Smooth muscle cell (in vitro differentiated cells): Measurements from ENCODE around the gene ARHGAP33. TPM values are rescaled to one million over a fixed set of nuclear protein-coding genes. Genes with fewer than 3 reads are reported as not detected.
"Not testable (repeated sequence)": the region's sequence is repeated elsewhere in the genome, so short reads cannot be mapped to it uniquely, and the experiment has no call there.

ENCODE experiments used
- DNase-seq: peaks from one replicate; lab custom pipeline; 2025; ENCODE audit not compliant: unreplicated experiment; lab: John Stamatoyannopoulos, UW
- H2AFZ ChIP-seq: fragments of 200-600 bp; sonication (generic); 2 replicates; pipeline ENCODE4 v1.6.0; 2016; ENCODE audit warnings: antibody characterized with exemption, low read depth, mild to moderate bottlenecking
- H3F3A ChIP-seq: fragments of 200-600 bp; sonication (generic); 2 replicates; pipeline ENCODE4 v1.6.0; 2017; ENCODE audit warnings: antibody characterized with exemption, low read depth
- H3K27ac ChIP-seq: fragments of 200-600 bp; sonication (generic); 2 replicates; pipeline ENCODE4 v1.5.1; 2016; ENCODE audit warnings: low read depth, mild to moderate bottlenecking
- H3K27me3 ChIP-seq: fragments of 200-600 bp; sonication (generic); 2 replicates; pipeline ENCODE4 v1.6.1; 2016; ENCODE audit warnings: low read depth, mild to moderate bottlenecking
- H3K36me3 ChIP-seq: fragments of 200-600 bp; sonication (generic); 2 replicates; pipeline ENCODE4 v1.5.1; 2016; ENCODE audit warnings: low read depth
- H3K4me1 ChIP-seq: fragments of 200-600 bp; sonication (generic); 2 replicates; pipeline ENCODE4 v1.5.1; 2016; ENCODE audit warnings: low read depth
- H3K4me2 ChIP-seq: fragments of 200-600 bp; sonication (generic); 2 replicates; pipeline ENCODE4 v1.6.0; 2016; ENCODE audit warnings: mild to moderate bottlenecking
- H3K4me3 ChIP-seq: fragments of 200-600 bp; sonication (generic); 2 replicates; pipeline ENCODE4 v1.5.1; 2016; ENCODE audit warnings: mild to moderate bottlenecking
- H3K79me2 ChIP-seq: fragments of 200-600 bp; sonication (generic); 2 replicates; pipeline ENCODE4 v1.6.0; 2016; ENCODE audit warnings: low read depth, mild to moderate bottlenecking
- H3K9ac ChIP-seq: fragments of 200-600 bp; sonication (generic); 2 replicates; pipeline ENCODE4 v1.6.0; 2016; ENCODE audit warnings: low read depth
- H3K9me3 ChIP-seq: fragments of 200-600 bp; sonication (generic); replicated peaks from 2 replicates; pipeline ENCODE4 v1.5.1; 2016; ENCODE audit warnings: low read depth
- H4K20me1 ChIP-seq: fragments of 200-600 bp; sonication (generic); 2 replicates; pipeline ENCODE4 v1.6.0; 2016; ENCODE audit warnings: low read depth
- CTCF ChIP-seq: fragments of 200-600 bp; sonication (generic); IDR thresholded peaks from 2 replicates; pipeline ENCODE4 v1.5.1; 2017; ENCODE audit warnings: borderline replicate concordance, mild to moderate bottlenecking, antibody characterized with exemption; ENCODE audit not compliant: insufficient read depth, poor library complexity, severe bottlenecking
- WGBS: methylation state at CpG from one replicate; pipeline ENCODE4 v1.1.7; 2016; ENCODE audit warnings: low lambda C conversion rate; 5-methylcytosine and 5-hydroxymethylcytosine counted together
- polyA plus RNA-seq: library from polyadenylated mRNA; unstranded; fragments of >200 nt; fragmentation: Nextera tagmentation; extraction: Ambion mirVana; gene quantifications from 2 replicates; pipeline ENCODE4 v1.2.1, GENCODE V29; 2016
- total RNA-seq: library from RNA; depleted of rRNA; stranded (reverse); fragments of >200 nt; gene quantifications from 2 replicates; pipeline ENCODE4 v1.2.3, GENCODE V29; 2014

ARHGAP33 gene
- total and polyA plus RNA-seq, 2 experiments from 2014 or later = 5.3 to 5.7 TPM

DNA sequence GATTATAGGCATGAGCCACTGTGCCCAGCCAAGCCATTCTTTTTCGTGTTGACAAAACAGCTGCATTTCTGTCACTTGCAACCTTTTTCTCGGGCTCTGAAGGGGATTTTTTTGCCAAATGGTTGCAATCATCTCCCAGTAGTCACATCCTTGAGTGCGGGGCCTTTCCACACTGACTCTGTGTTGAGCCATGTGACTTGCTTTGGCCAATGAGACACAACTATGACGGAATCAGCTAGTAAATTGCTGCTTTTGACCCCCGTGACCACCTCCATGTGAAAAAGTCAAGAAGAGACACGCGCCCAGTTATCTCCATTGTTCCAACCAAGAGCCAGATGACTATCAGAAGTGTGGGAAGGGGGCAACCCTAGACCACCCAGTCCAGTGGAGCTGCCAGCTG is 58.6 kb downstream of the ARHGAP33 start:
- no peaks in the 10 kb centered on the region for H4K20me1 ChIP-seq
- no peak overlapping the region for H3K4me3 ChIP-seq
- no peaks in the 10 kb centered on the region for H3K79me2 ChIP-seq
- no peak overlapping the region for H3K4me2 ChIP-seq
- no peak for TF ChIP-seq CTCF
- H3K36me3 ChIP-seq = no peaks in the 10 kb centered on the region
- H3K9ac ChIP-seq = no peak overlapping the region
- no peak overlapping the region for H2AFZ ChIP-seq
- peaks cover 10% of the 10 kb centered on the region for H3K27me3 ChIP-seq
- no peaks in the 10 kb centered on the region for H3K4me1 ChIP-seq
- no peaks in the 10 kb centered on the region for H3F3A ChIP-seq
- H3K27ac ChIP-seq = no peak overlapping the region
- 71% methylated on average over 7 of the region's 7 CpGs for WGBS
- DNase-seq = no peak
- no peaks in the 10 kb centered on the region for H3K9me3 ChIP-seq

GRCh38 chr19:35836096-35836495 is 60.7 kb downstream of the ARHGAP33 start:
- not testable (repeated sequence) for H3K27me3 ChIP-seq, DNase-seq, H3K36me3 ChIP-seq, H3K27ac ChIP-seq, H3K9me3 ChIP-seq, H3K4me1 ChIP-seq, H3F3A ChIP-seq, H4K20me1 ChIP-seq, H3K9ac ChIP-seq, H2AFZ ChIP-seq, H3K79me2 ChIP-seq, H3K4me2 ChIP-seq, H3K4me3 ChIP-seq
- 72% methylated on average over 11 of the region's 11 CpGs for WGBS

Other genes starting within 250 kb of the ARHGAP33 start
- gene SBSN, start 247.3 kb upstream of the ARHGAP33 start, total RNA-seq = 14.9 and 19.8 TPM in 2 replicates
- 4.9 and 11.7 TPM in 2 replicates for gene SBSN, start 247.3 kb upstream of the ARHGAP33 start, polyA plus RNA-seq
- not detected in 2 replicates for gene GAPDHS, start 242.1 kb upstream of the ARHGAP33 start, total RNA-seq
- 0.16 TPM in 1 of 2 replicates, not detected in the other for gene GAPDHS, start 242.1 kb upstream of the ARHGAP33 start, polyA plus RNA-seq
- 128 and 168 TPM in 2 replicates for gene TMEM147, start 229.9 kb upstream of the ARHGAP33 start, total RNA-seq
- 291 and 293 TPM in 2 replicates for gene TMEM147, start 229.9 kb upstream of the ARHGAP33 start, polyA plus RNA-seq
- gene ATP4A, start 211.9 kb upstream of the ARHGAP33 start, total RNA-seq = not detected in 2 replicates
- gene ATP4A, start 211.9 kb upstream of the ARHGAP33 start, polyA plus RNA-seq = not detected in 2 replicates
- not detected in 2 replicates for gene PMIS2, start 189.4 kb upstream of the ARHGAP33 start, total RNA-seq
- not detected in 2 replicates for gene PMIS2, start 189.4 kb upstream of the ARHGAP33 start, polyA plus RNA-seq
- gene HAUS5, start 162.8 kb upstream of the ARHGAP33 start, total RNA-seq = 6.3 and 6.4 TPM in 2 replicates
- 14.0 and 15.8 TPM in 2 replicates for gene HAUS5, start 162.8 kb upstream of the ARHGAP33 start, polyA plus RNA-seq
- 37.2 and 42.4 TPM in 2 replicates for gene RBM42, start 146.5 kb upstream of the ARHGAP33 start, total RNA-seq
- gene RBM42, start 146.5 kb upstream of the ARHGAP33 start, polyA plus RNA-seq = 143 and 155 TPM in 2 replicates
- gene ETV2, start 133.8 kb upstream of the ARHGAP33 start, total RNA-seq = not detected in 2 replicates
- 2.9 and 3.8 TPM in 2 replicates for gene ETV2, start 133.8 kb upstream of the ARHGAP33 start, polyA plus RNA-seq
- 521 and 971 TPM in 2 replicates for gene COX6B1, start 127.2 kb upstream of the ARHGAP33 start, total RNA-seq
- gene COX6B1, start 127.2 kb upstream of the ARHGAP33 start, polyA plus RNA-seq = 622 and 683 TPM in 2 replicates
- 4.2 TPM in 1 of 2 replicates, not detected in the other for gene UPK1A, start 109.0 kb upstream of the ARHGAP33 start, total RNA-seq
- 1.0 TPM in 1 of 2 replicates, not detected in the other for gene UPK1A, start 109.0 kb upstream of the ARHGAP33 start, polyA plus RNA-seq
- gene ZBTB32, start 71.0 kb upstream of the ARHGAP33 start, total RNA-seq = not detected in 2 replicates
- 1.0 and 1.3 TPM in 2 replicates for gene ZBTB32, start 71.0 kb upstream of the ARHGAP33 start, polyA plus RNA-seq
- 10.5 and 31.1 TPM in 2 replicates for gene KMT2B, start 57.6 kb upstream of the ARHGAP33 start, total RNA-seq
- 8.8 and 11.2 TPM in 2 replicates for gene KMT2B, start 57.6 kb upstream of the ARHGAP33 start, polyA plus RNA-seq
- 1.2 and 1.7 TPM in 2 replicates for gene IGFLR1, start 33.1 kb upstream of the ARHGAP33 start, total RNA-seq
- 1.4 and 6.3 TPM in 2 replicates for gene IGFLR1, start 33.1 kb upstream of the ARHGAP33 start, polyA plus RNA-seq
- 14.6 and 17.0 TPM in 2 replicates for gene U2AF1L4, start 30.1 kb upstream of the ARHGAP33 start, total RNA-seq
- gene U2AF1L4, start 30.1 kb upstream of the ARHGAP33 start, polyA plus RNA-seq = 29.3 and 31.5 TPM in 2 replicates
- 53.3 and 65.4 TPM in 2 replicates for gene PSENEN, start 29.9 kb upstream of the ARHGAP33 start, total RNA-seq
- 137 and 167 TPM in 2 replicates for gene PSENEN, start 29.9 kb upstream of the ARHGAP33 start, polyA plus RNA-seq
- 17.8 and 20.3 TPM in 2 replicates for gene LIN37, start 27.0 kb upstream of the ARHGAP33 start, total RNA-seq
- gene LIN37, start 27.0 kb upstream of the ARHGAP33 start, polyA plus RNA-seq = 16.4 and 24.2 TPM in 2 replicates
- 19.1 and 20.6 TPM in 2 replicates for gene HSPB6, start 18.5 kb upstream of the ARHGAP33 start, total RNA-seq
- 173 and 254 TPM in 2 replicates for gene HSPB6, start 18.5 kb upstream of the ARHGAP33 start, polyA plus RNA-seq
- 6.1 and 13.7 TPM in 2 replicates for gene PROSER3, start 17.4 kb upstream of the ARHGAP33 start, total RNA-seq
- 24.8 and 32.3 TPM in 2 replicates for gene PROSER3, start 17.4 kb upstream of the ARHGAP33 start, polyA plus RNA-seq
- not detected in 2 replicates for gene PRODH2, start 37.3 kb downstream of the ARHGAP33 start, total RNA-seq
- gene PRODH2, start 37.3 kb downstream of the ARHGAP33 start, polyA plus RNA-seq = not detected in 2 replicates
- gene NPHS1, start 76.9 kb downstream of the ARHGAP33 start, total RNA-seq = 0.31 TPM in 1 of 2 replicates, not detected in the other
- gene NPHS1, start 76.9 kb downstream of the ARHGAP33 start, polyA plus RNA-seq = 0.46 TPM in 1 of 2 replicates, not detected in the other
- 0.18 and 2.1 TPM in 2 replicates for gene KIRREL2, start 81.3 kb downstream of the ARHGAP33 start, total RNA-seq
- 0.56 and 0.64 TPM in 2 replicates for gene KIRREL2, start 81.3 kb downstream of the ARHGAP33 start, polyA plus RNA-seq
- 40.1 and 81.8 TPM in 2 replicates for gene APLP1, start 93.0 kb downstream of the ARHGAP33 start, total RNA-seq
- 98.3 and 114 TPM in 2 replicates for gene APLP1, start 93.0 kb downstream of the ARHGAP33 start, polyA plus RNA-seq
- gene NFKBID, start 125.0 kb downstream of the ARHGAP33 start, total RNA-seq = 4.2 and 4.9 TPM in 2 replicates
- gene NFKBID, start 125.0 kb downstream of the ARHGAP33 start, polyA plus RNA-seq = 9.0 and 11.1 TPM in 2 replicates
- gene HCST, start 127.0 kb downstream of the ARHGAP33 start, total RNA-seq = 0.81 TPM in 1 of 2 replicates, not detected in the other
- 2.6 and 3.4 TPM in 2 replicates for gene HCST, start 127.0 kb downstream of the ARHGAP33 start, polyA plus RNA-seq
- not detected in 2 replicates for gene TYROBP, start 132.7 kb downstream of the ARHGAP33 start, total RNA-seq
- not detected in 2 replicates for gene TYROBP, start 132.7 kb downstream of the ARHGAP33 start, polyA plus RNA-seq
- gene LRFN3, start 160.8 kb downstream of the ARHGAP33 start, total RNA-seq = 6.0 and 6.2 TPM in 2 replicates
- gene LRFN3, start 160.8 kb downstream of the ARHGAP33 start, polyA plus RNA-seq = 15.3 and 15.5 TPM in 2 replicates
- gene SDHAF1, start 219.6 kb downstream of the ARHGAP33 start, total RNA-seq = 24.0 TPM in 2 replicates
- gene SDHAF1, start 219.6 kb downstream of the ARHGAP33 start, polyA plus RNA-seq = 27.1 and 27.7 TPM in 2 replicates
- gene SYNE4, start 233.2 kb downstream of the ARHGAP33 start, total RNA-seq = 1.1 and 1.9 TPM in 2 replicates
- 2.6 and 8.8 TPM in 2 replicates for gene SYNE4, start 233.2 kb downstream of the ARHGAP33 start, polyA plus RNA-seq
- 26.2 and 35.4 TPM in 2 replicates for gene ALKBH6, start 238.6 kb downstream of the ARHGAP33 start, total RNA-seq
- 36.1 and 37.4 TPM in 2 replicates for gene ALKBH6, start 238.6 kb downstream of the ARHGAP33 start, polyA plus RNA-seq